ENCODE measurements around the gene VWA1.

Gene VWA1

GRCh38 chr1:1489861-1490260 lies 54.4 kb downstream of the VWA1 start:
- no peak for DNase-seq

GRCh38 chr1:1490633-1491230 lies 55.2 kb downstream of the VWA1 start:
- DNase-seq: no peak

- DNase-seq: no peak
These were observed 56.1 kb downstream of the VWA1 start for GRCh38 chr1:1491601-1492000.

All from NCI-H2107 (cell line).